ENCODE data around the gene RDM1. TPM values are rescaled to one million over a fixed set of nuclear protein-coding genes. Genes with fewer than 3 reads are reported as not detected.
A peak's percentile ranks its signal among the peaks of the same experiment; 100 is the strongest.

Gene RDM1
- polyA plus RNA-seq, 1 donor (not counting 4 experiments of a cell fraction or from before 2014, with no cell fraction given), result 1.1 TPM

DNA sequence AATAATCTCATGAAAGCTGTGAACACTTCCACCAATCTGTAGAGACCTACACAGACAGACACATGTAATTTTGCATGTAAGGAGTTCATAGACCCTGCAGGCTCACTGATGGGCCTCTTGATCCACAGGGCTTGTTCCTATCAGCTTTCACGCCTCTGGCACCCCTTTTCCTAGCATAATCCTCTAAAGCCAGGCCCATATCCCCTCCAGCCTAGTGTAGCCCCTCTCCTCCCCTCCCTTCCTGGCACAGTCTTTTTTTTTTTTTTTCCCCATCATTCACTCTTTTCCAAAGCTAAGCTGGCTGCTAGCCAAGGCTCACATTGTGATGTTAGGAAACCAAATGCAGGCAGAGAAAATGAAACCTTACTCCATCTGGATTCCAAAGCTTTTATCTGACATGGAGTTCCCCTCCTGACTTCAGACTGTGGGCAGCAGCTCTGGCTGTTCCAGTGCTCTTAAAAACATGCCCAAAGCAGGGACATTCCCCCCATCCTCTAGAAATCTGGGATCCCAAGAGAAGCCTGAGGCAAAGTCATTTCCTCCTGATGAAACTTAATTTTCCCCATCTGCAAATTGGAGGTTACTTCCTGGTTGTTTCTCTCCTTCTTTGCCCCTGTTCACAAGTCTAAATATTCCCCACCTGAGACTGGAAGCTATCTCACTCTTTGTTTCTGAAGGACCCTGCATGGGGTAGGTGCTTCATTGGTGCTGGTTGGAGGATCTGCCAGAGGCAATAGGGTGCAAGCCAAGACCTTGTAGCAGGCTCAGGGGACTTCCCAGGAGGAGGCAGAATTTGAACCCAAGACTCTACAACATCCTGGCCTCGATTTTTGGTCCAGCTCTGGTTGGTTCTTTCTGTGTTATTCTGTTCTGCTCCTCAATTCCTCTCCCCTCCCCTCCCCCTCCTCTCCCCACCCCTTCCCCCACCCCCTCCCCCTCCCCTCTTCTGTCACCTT is 40.5 kb downstream of the RDM1 start:
- Histone ChIP-seq H4K20me1 (ENCODE audit: control insufficient read depth, extremely low read depth, insufficient read depth, low read length) (no peaks in the 10 kb centered on the region), H3K27me3 (ENCODE audit: control insufficient read depth, extremely low read depth, insufficient read depth, low read length) (no peaks in the 10 kb centered on the region), H3K4me3 (ENCODE audit: control insufficient read depth in 2 of 3, extremely low read depth in 1 of 3, insufficient read depth in 2 of 3, low read depth in 1 of 3, low read length in 3 of 3) (no peak overlapping the region), H3K9ac (ENCODE audit: control insufficient read depth, extremely low read depth, insufficient read depth, low read length) (no peak overlapping the region), H3K9me1 (ENCODE audit: control insufficient read depth, extremely low read depth, insufficient read depth, low read length) (no peaks in the 10 kb centered on the region), H3K36me3 (ENCODE audit: control insufficient read depth in 2 of 2, extremely low read depth in 1 of 2, insufficient read depth in 2 of 2, low read length in 2 of 2) (no peaks in the 10 kb centered on the region), H3K9me3 (ENCODE audit: control insufficient read depth, low read depth, low read length) (no peaks in the 10 kb centered on the region), H2AFZ (ENCODE audit: control insufficient read depth, low read length) (peak overlapping the region; percentile 17), H3K79me2 (ENCODE audit: control insufficient read depth, insufficient read depth, low read length) (no peaks in the 10 kb centered on the region), H3K4me2 (ENCODE audit: control insufficient read depth, extremely low read depth, insufficient read depth, low read depth, low read length) (peak overlapping the region; percentile 6), H3K27ac (ENCODE audit: control insufficient read depth, insufficient read depth, low read length) (no peak overlapping the region), H3K4me1 (ENCODE audit: control insufficient read depth, extremely low read depth, insufficient read depth, low read length) (peaks cover 7% of the 10 kb centered on the region)
- no peak for FAIRE-seq
- no peak for DNase-seq (ENCODE audit: low read depth, low spot score)
- dilution Hi-C loops (cut with MboI; ENCODE audit: extremely low pct_ligation_motif_present, low sequenced_read_pairs), result no loop called here
- TF ChIP-seq CTCF (optimal IDR thresholded peaks at IDR 0.05 in 1 of 3, IDR thresholded peaks at IDR 0.05 in 1 of 3, conservative IDR thresholded peaks at IDR 0.05 in 1 of 3; ENCODE audit: extremely low read depth in 1 of 3, insufficient read depth in 2 of 3, low read length in 3 of 3) (no peak), EZH2 (IDR thresholded peaks at IDR 0.05; ENCODE audit: low read length) (no peak)

GRCh38 chr17:35889241-35889640 is 41.3 kb downstream of the RDM1 start:
- H3K9me1 ChIP-seq (ENCODE audit: control insufficient read depth, extremely low read depth, insufficient read depth, low read length), result no peaks in the 10 kb centered on the region
- H3K79me2 ChIP-seq (ENCODE audit: control insufficient read depth, insufficient read depth, low read length), result no peaks in the 10 kb centered on the region
- DNase-seq (ENCODE audit: low read depth, low spot score) (no peak), FAIRE-seq (no peak)
- H3K4me2 ChIP-seq (ENCODE audit: control insufficient read depth, extremely low read depth, insufficient read depth, low read depth, low read length), result no peak overlapping the region
- H4K20me1 ChIP-seq (ENCODE audit: control insufficient read depth, extremely low read depth, insufficient read depth, low read length), result no peaks in the 10 kb centered on the region
- no peaks in the 10 kb centered on the region for H3K9me3 ChIP-seq (ENCODE audit: control insufficient read depth, low read depth, low read length)
- dilution Hi-C loops (cut with MboI; ENCODE audit: extremely low pct_ligation_motif_present, low sequenced_read_pairs), result no loop called here
- no peaks in the 10 kb centered on the region for H3K36me3 ChIP-seq (ENCODE audit: control insufficient read depth in 2 of 2, extremely low read depth in 1 of 2, insufficient read depth in 2 of 2, low read length in 2 of 2)
- H2AFZ ChIP-seq (ENCODE audit: control insufficient read depth, low read length), result no peak overlapping the region
- no peak overlapping the region for H3K9ac ChIP-seq (ENCODE audit: control insufficient read depth, extremely low read depth, insufficient read depth, low read length)
- H3K4me1 ChIP-seq (ENCODE audit: control insufficient read depth, extremely low read depth, insufficient read depth, low read length), result peaks cover 7% of the 10 kb centered on the region
- no peak overlapping the region for H3K4me3 ChIP-seq (ENCODE audit: control insufficient read depth in 2 of 3, extremely low read depth in 1 of 3, insufficient read depth in 2 of 3, low read depth in 1 of 3, low read length in 3 of 3)
- H3K27ac ChIP-seq (ENCODE audit: control insufficient read depth, insufficient read depth, low read length), result no peak overlapping the region
- TF ChIP-seq EZH2 (IDR thresholded peaks at IDR 0.05; ENCODE audit: low read length), result no peak
- TF ChIP-seq CTCF (optimal IDR thresholded peaks at IDR 0.05 in 1 of 3, IDR thresholded peaks at IDR 0.05 in 1 of 3, conservative IDR thresholded peaks at IDR 0.05 in 1 of 3; ENCODE audit: extremely low read depth in 1 of 3, insufficient read depth in 2 of 3, low read length in 3 of 3), result no peak
- H3K27me3 ChIP-seq (ENCODE audit: control insufficient read depth, extremely low read depth, insufficient read depth, low read length), result no peaks in the 10 kb centered on the region
